Loucy (cell line): ENCODE data around the gene FRMD1.

Experiments used
- H2AFZ ChIP-seq: fragments of 200-600 bp; sonication (generic); 2 replicates; pipeline ENCODE4 v1.6.0; 2016; ENCODE audit warnings: antibody characterized with exemption, mild to moderate bottlenecking, low read length, moderate library complexity
- H3F3A ChIP-seq: fragments of 200-600 bp; 2 replicates; pipeline ENCODE4 v1.6.0; 2016; ENCODE audit warnings: antibody characterized with exemption, low read depth, mild to moderate bottlenecking
- H3K27me3 ChIP-seq: fragments of 200-600 bp; sonication (generic); 2 replicates; pipeline ENCODE4 v1.6.1; 2014; ENCODE audit warnings: low read length, mild to moderate bottlenecking; ENCODE audit not compliant: insufficient read depth, poor library complexity, severe bottlenecking
- H3K36me3 ChIP-seq: fragments of 200-600 bp; sonication (generic); 2 replicates; pipeline ENCODE4 v1.6.1; 2016; ENCODE audit warnings: low read length; ENCODE audit not compliant: insufficient read depth
- H3K4me1 ChIP-seq: fragments of 200-600 bp; sonication (generic); 2 replicates; pipeline ENCODE4 v1.5.1; 2014; ENCODE audit warnings: low read length, mild to moderate bottlenecking; ENCODE audit not compliant: insufficient read depth, poor library complexity, severe bottlenecking
- H3K4me2 ChIP-seq: fragments of 200-600 bp; sonication (generic); 2 replicates; pipeline ENCODE4 v1.6.0; 2014; ENCODE audit warnings: antibody characterized with exemption, low read length, low read depth, mild to moderate bottlenecking; ENCODE audit not compliant: poor library complexity, severe bottlenecking
- H3K4me3 ChIP-seq: fragments of 200-600 bp; sonication (generic); 2 replicates; pipeline ENCODE4 v1.5.1; 2014; ENCODE audit warnings: low read length, mild to moderate bottlenecking, mixed read lengths; ENCODE audit not compliant: poor library complexity, severe bottlenecking
- H3K79me2 ChIP-seq: fragments of 200-600 bp; sonication (generic); 2 replicates; pipeline ENCODE4 v1.6.1; 2014; ENCODE audit warnings: low read length; ENCODE audit not compliant: insufficient read depth
- H3K9ac ChIP-seq: fragments of 200-600 bp; sonication (generic); 2 replicates; pipeline ENCODE4 v1.6.0; 2014; ENCODE audit warnings: mild to moderate bottlenecking, low read depth, low read length, moderate library complexity; ENCODE audit not compliant: poor library complexity, severe bottlenecking
- H3K9me2 ChIP-seq: fragments of 200-600 bp; sonication (generic); replicated peaks from 2 replicates; pipeline ENCODE4 v1.6.1; 2016; ENCODE audit warnings: low read depth, low read length, mixed read lengths
- H3K9me3 ChIP-seq: fragments of 200-600 bp; sonication (generic); 2 replicates; pipeline ENCODE4 v1.6.1; 2014; ENCODE audit warnings: mild to moderate bottlenecking, antibody characterized with exemption, low read length, low read depth; ENCODE audit not compliant: insufficient read depth
- H4K20me1 ChIP-seq: fragments of 200-600 bp; sonication (generic); 2 replicates; pipeline ENCODE4 v1.6.0; 2014; ENCODE audit warnings: antibody characterized with exemption, low read length, mild to moderate bottlenecking; ENCODE audit not compliant: insufficient read depth, poor library complexity, severe bottlenecking
- EZH2phosphoT487 ChIP-seq: fragments of 200-600 bp; IDR thresholded peaks from 2 replicates; pipeline ENCODE4 v1.6.1; 2018; ENCODE audit warnings: antibody characterized with exemption, mild to moderate bottlenecking, moderate library complexity, borderline replicate concordance
- TF ChIP-seq, protein P1 (sequence below): fragments of 200-600 bp; sonication (generic); conservative IDR thresholded peaks from 2 replicates; pipeline ENCODE4 v1.5.1; 2014; ENCODE audit warnings: mild to moderate bottlenecking, antibody characterized with exemption, low read length

The FRMD1 gene

DNA sequence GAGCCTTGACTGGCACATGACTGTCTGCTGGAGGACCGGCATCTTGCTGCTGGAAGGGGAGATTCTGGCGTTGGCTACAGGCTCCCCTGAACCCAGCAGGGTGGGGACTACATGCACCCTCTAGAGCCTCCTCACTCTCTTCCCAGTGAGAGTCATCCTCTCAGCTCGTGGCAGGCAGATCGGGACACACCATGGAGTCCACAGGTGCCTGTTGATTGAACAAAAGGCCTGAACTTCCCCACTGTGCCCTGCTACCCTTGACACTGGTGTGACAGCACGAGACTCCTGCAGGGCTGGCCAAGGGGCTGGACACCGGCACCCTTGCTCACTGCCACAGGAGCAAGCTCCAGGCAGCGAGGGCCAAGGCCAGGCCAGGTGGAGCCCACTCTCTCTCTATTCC is 8.2 kb downstream of the FRMD1 start:
- no peaks in the 10 kb centered on the region for H3K27me3 ChIP-seq
- H3K4me2 ChIP-seq, result no peak overlapping the region
- H3K36me3 ChIP-seq, result no peaks in the 10 kb centered on the region

DNA sequence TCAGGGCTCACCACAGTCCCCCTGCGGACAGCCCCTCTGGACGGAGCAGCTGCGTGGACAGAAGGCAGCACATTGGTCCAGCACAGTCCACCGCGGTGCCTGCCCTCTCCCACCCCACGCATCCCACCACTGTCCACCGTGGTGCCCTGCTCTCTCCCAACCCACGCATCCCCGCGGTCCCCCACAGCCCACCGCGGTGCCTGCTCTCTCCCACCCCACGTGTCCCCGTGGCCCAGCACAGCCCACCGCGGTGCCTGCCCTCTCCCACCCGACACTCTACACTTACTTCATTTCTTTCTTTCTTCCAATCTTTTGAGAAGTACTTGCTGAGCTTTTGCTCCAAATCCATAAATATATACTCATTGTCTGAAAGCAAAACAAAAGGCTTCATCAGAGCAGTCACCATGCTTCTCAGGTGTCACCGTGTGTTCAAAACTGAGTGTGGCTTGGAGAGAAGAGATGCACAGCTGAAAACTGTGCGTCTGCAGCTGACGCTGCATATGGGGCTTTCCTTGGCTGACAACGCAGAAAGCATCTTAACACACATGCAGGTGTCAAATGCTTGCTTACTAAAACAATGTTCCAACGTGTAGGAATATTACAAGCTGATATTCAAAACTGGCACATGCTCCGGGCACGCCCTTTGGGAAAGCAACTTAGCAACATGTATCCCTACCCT is 11.8 kb downstream of the FRMD1 start:
- Histone ChIP-seq H2AFZ (no peak overlapping the region), H3K4me1 (no peaks in the 10 kb centered on the region), H3K9me3 (peaks cover 17% of the 10 kb centered on the region; the same call in 1 of the 2 replicates), H3K9me2 (no peaks in the 10 kb centered on the region), H3K4me2 (no peak overlapping the region), H4K20me1 (no peaks in the 10 kb centered on the region), H3K9ac (no peak overlapping the region), H3K36me3 (no peaks in the 10 kb centered on the region), H3K4me3 (no peak overlapping the region), H3F3A (no peaks in the 10 kb centered on the region), H3K27me3 (no peaks in the 10 kb centered on the region), H3K79me2 (no peaks in the 10 kb centered on the region)
- TF ChIP-seq, protein P1, sequence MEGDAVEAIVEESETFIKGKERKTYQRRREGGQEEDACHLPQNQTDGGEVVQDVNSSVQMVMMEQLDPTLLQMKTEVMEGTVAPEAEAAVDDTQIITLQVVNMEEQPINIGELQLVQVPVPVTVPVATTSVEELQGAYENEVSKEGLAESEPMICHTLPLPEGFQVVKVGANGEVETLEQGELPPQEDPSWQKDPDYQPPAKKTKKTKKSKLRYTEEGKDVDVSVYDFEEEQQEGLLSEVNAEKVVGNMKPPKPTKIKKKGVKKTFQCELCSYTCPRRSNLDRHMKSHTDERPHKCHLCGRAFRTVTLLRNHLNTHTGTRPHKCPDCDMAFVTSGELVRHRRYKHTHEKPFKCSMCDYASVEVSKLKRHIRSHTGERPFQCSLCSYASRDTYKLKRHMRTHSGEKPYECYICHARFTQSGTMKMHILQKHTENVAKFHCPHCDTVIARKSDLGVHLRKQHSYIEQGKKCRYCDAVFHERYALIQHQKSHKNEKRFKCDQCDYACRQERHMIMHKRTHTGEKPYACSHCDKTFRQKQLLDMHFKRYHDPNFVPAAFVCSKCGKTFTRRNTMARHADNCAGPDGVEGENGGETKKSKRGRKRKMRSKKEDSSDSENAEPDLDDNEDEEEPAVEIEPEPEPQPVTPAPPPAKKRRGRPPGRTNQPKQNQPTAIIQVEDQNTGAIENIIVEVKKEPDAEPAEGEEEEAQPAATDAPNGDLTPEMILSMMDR, result no peak
- TF ChIP-seq EZH2phosphoT487, result no peak

More for the DNA sequence above, 8.2 kb downstream of the FRMD1 start:
- H3K4me1 ChIP-seq, result no peaks in the 10 kb centered on the region
- no peaks in the 10 kb centered on the region for H3K9me2 ChIP-seq
- peaks cover 12% of the 10 kb centered on the region; the same call in 1 of the 2 replicates for H3K9me3 ChIP-seq
- no peak overlapping the region for H3K4me3 ChIP-seq
- TF ChIP-seq, protein P1, result no peak
- no peak for TF ChIP-seq EZH2phosphoT487
- no peaks in the 10 kb centered on the region for H3F3A ChIP-seq
- H4K20me1 ChIP-seq, result no peaks in the 10 kb centered on the region
- H3K79me2 ChIP-seq, result no peaks in the 10 kb centered on the region
- H3K9ac ChIP-seq, result no peak overlapping the region
- H2AFZ ChIP-seq, result no peak overlapping the region

DNA sequence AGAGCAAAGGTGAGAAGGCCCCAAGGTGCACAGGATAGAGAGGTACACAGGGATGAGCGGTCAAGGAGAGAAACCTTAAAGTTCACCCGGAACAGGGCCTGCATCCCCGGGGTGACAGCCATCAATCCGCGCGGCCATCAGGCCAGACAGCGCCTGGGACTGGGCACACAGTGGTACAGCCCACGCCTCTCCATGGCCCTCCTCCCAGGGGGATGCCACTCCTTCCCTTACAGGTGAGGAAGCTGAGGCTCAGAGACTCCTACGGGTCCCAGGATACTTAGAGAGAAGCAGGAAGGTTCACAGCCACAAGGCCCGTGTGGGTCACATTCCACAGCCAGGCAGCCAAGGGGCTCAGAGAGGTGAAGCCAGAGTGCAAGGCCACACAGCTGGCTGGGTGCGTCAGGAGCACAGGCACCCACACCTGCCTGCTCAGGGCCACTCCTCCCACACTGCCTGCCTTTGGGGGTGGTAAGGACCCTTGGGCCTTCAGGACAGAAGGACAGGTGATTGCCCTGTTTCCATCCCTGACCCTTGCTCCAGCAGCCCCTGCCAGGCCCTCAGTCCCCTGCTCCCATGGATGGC is 14.7 kb downstream of the FRMD1 start:
- H3K27me3 ChIP-seq, result no peaks in the 10 kb centered on the region
- peaks cover 16% of the 10 kb centered on the region; the same call in 1 of the 2 replicates for H3K9me3 ChIP-seq
- H3K4me1 ChIP-seq, result no peaks in the 10 kb centered on the region
- no peaks in the 10 kb centered on the region for H4K20me1 ChIP-seq
- H3K9ac ChIP-seq, result no peak overlapping the region
- TF ChIP-seq EZH2phosphoT487, result no peak
- TF ChIP-seq, protein P1, result no peak
- no peak overlapping the region for H3K4me3 ChIP-seq
- no peaks in the 10 kb centered on the region for H3K9me2 ChIP-seq
- H3K36me3 ChIP-seq, result no peaks in the 10 kb centered on the region
- H3K79me2 ChIP-seq, result no peaks in the 10 kb centered on the region
- H2AFZ ChIP-seq, result no peak overlapping the region
- no peaks in the 10 kb centered on the region for H3F3A ChIP-seq
- no peak overlapping the region for H3K4me2 ChIP-seq
